Stimulated activated CD4-positive, alpha-beta T cell treated with anti-CD3 and anti-CD28 coated beads, Interleukin-4, amount 100 ng/mL, for 4 hours (primary cell): ENCODE data around the gene TMEM259.

Experiments
- DNase-seq, 2 experiments: peaks; one replicate each; pipeline ENCODE4 v3.0.0-alpha.2; 2020

The TMEM259 gene

GRCh38 chr19:1020868-1021425 lies at the start of gene TMEM259:
TMEM259 (minus strand) TSS chr19:1021123; CDS start chr19:1020996, 127 bp downstream.
- DNase-seq: peak; percentile 95 to 97

- no peak for DNase-seq
Observed at GRCh38 chr19:1070576-1070930, 49.6 kb upstream of the TMEM259 start.

- DNase-seq: peak in 1 of 2 experiments; percentile 57
Observed at GRCh38 chr19:1069009-1069779, 48.3 kb upstream of the TMEM259 start.

GRCh38 chr19:1068009-1069001 lies 47.4 kb upstream of the TMEM259 start:
- DNase-seq: peak; percentile 55 to 58

GRCh38 chr19:1067341-1067957 lies 46.5 kb upstream of the TMEM259 start:
- no peak for DNase-seq

- peak; percentile 83 to 86 for DNase-seq
Observed at GRCh38 chr19:1066748-1067340, 45.9 kb upstream of the TMEM259 start, which contains the start of gene ARHGAP45. ARHGAP45 (plus strand) TSS chr19:1067167; CDS start chr19:1067406, 239 bp downstream.

GRCh38 chr19:1066251-1066747 lies 45.4 kb upstream of the TMEM259 start:
- no peak for DNase-seq

- no peak for DNase-seq
Observed at GRCh38 chr19:1065606-1066109, 44.7 kb upstream of the TMEM259 start.

GRCh38 chr19:1064661-1065605 lies 44.0 kb upstream of the TMEM259 start:
- DNase-seq: peak; percentile 70 to 75

- DNase-seq: no peak
Observed at GRCh38 chr19:1063909-1064660, 43.2 kb upstream of the TMEM259 start.

GRCh38 chr19:1063030-1063908 lies 42.3 kb upstream of the TMEM259 start:
- DNase-seq: peak in 1 of 2 experiments; percentile 57

GRCh38 chr19:1062387-1063029 lies 41.6 kb upstream of the TMEM259 start:
- no peak for DNase-seq

GRCh38 chr19:1061987-1062386 lies 41.1 kb upstream of the TMEM259 start:
- no peak for DNase-seq

GRCh38 chr19:1060689-1061088 lies 39.8 kb upstream of the TMEM259 start:
- no peak for DNase-seq

GRCh38 chr19:1058112-1058511 lies 37.2 kb upstream of the TMEM259 start:
- DNase-seq: no peak

- DNase-seq: peak in 1 of 2 experiments; percentile 56
Observed at GRCh38 chr19:1057176-1057855, 36.4 kb upstream of the TMEM259 start.

GRCh38 chr19:1055886-1056620 lies 35.1 kb upstream of the TMEM259 start:
- no peak for DNase-seq
